Measurements from ENCODE around the gene OR6V1.
"Not testable (repeated sequence)": the region's sequence is repeated elsewhere in the genome, so short reads cannot be mapped to it uniquely, and the experiment has no call there.

The OR6V1 gene

DNA sequence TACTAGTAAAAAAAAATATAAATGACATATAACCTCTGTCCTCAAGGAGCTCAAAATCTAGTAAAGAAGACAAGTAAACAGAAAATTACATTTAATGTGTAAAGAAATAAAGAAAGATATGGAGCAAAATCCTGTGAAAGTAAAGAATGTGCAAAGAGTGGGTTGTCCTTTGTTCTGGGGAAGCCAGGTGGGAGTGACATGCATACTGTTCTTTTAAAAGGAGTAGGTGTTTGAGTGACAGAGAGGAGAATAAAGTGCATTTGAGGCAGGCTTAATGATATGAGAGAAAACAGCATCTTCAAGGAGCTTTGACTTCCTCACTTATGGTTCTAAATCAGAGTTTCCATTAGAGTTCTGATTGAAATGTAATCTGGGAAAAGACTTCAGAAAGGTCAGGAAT, 22.0 kb downstream of the OR6V1 start:
- Histone ChIP-seq H3K4me3 (ENCODE audit: low read depth in 1 of 2, low read length in 1 of 2) (no peak overlapping the region), H3K27ac (no peak overlapping the region), H3K9me3 (no peaks in the 10 kb centered on the region), H3K36me3 (no peaks in the 10 kb centered on the region), H3K4me1 (ENCODE audit: control insufficient read depth in 1 of 2, insufficient read depth in 1 of 2, low read depth in 1 of 2, low read length in 1 of 2) (no peaks in the 10 kb centered on the region), H3K27me3 (peaks cover 5% of the 10 kb centered on the region)
- no peak for TF ChIP-seq CTCF (IDR thresholded peaks at IDR 0.05)

- TF ChIP-seq CTCF (IDR thresholded peaks at IDR 0.05) = no peak
- H3K27me3 ChIP-seq = no peaks in the 10 kb centered on the region
- H3K27ac ChIP-seq = no peak overlapping the region
- H3K36me3 ChIP-seq = no peaks in the 10 kb centered on the region
- H3K4me1 ChIP-seq (ENCODE audit: control insufficient read depth in 1 of 2, insufficient read depth in 1 of 2, low read depth in 1 of 2, low read length in 1 of 2) = no peaks in the 10 kb centered on the region
- H3K4me3 ChIP-seq (ENCODE audit: low read depth in 1 of 2, low read length in 1 of 2) = no peak overlapping the region
- H3K9me3 ChIP-seq = no peaks in the 10 kb centered on the region
Measured at GRCh38 chr7:143085109-143085508, 33.0 kb downstream of the OR6V1 start.

- not testable (repeated sequence) for H3K4me1 ChIP-seq (ENCODE audit: control insufficient read depth in 1 of 2, insufficient read depth in 1 of 2, low read depth in 1 of 2, low read length in 1 of 2); H3K27ac ChIP-seq; H3K4me3 ChIP-seq (ENCODE audit: low read depth in 1 of 2, low read length in 1 of 2)
Measured at GRCh38 chr7:143085610-143086009, 33.5 kb downstream of the OR6V1 start.

GRCh38 chr7:143088549-143089231, 36.5 kb downstream of the OR6V1 start:
- H3K27ac ChIP-seq; H3K9me3 ChIP-seq; H3K36me3 ChIP-seq; H3K4me3 ChIP-seq (ENCODE audit: low read depth in 1 of 2, low read length in 1 of 2); H3K27me3 ChIP-seq; H3K4me1 ChIP-seq (ENCODE audit: control insufficient read depth in 1 of 2, insufficient read depth in 1 of 2, low read depth in 1 of 2, low read length in 1 of 2): not testable (repeated sequence)

More at GRCh38 chr7:143085610-143086009, 33.5 kb downstream of the OR6V1 start:
- not testable (repeated sequence) for H3K9me3 ChIP-seq, H3K27me3 ChIP-seq, H3K36me3 ChIP-seq

GRCh38 chr7:143096146-143096545, 44.0 kb downstream of the OR6V1 start:
- Histone ChIP-seq H3K4me3 (ENCODE audit: low read depth in 1 of 2, low read length in 1 of 2) (no peak overlapping the region), H3K9me3 (no peaks in the 10 kb centered on the region), H3K4me1 (ENCODE audit: control insufficient read depth in 1 of 2, insufficient read depth in 1 of 2, low read depth in 1 of 2, low read length in 1 of 2) (no peaks in the 10 kb centered on the region), H3K27ac (no peak overlapping the region), H3K36me3 (no peaks in the 10 kb centered on the region), H3K27me3 (no peaks in the 10 kb centered on the region)
- TF ChIP-seq CTCF (IDR thresholded peaks at IDR 0.05) = no peak

GRCh38 chr7:143099579-143099978, 47.4 kb downstream of the OR6V1 start:
- not testable (repeated sequence) for H3K4me1 ChIP-seq (ENCODE audit: control insufficient read depth in 1 of 2, insufficient read depth in 1 of 2, low read depth in 1 of 2, low read length in 1 of 2); H3K36me3 ChIP-seq; H3K27ac ChIP-seq; H3K4me3 ChIP-seq (ENCODE audit: low read depth in 1 of 2, low read length in 1 of 2); H3K9me3 ChIP-seq; H3K27me3 ChIP-seq
